Pons (tissue), 1 donor: ENCODE data around the gene TNFAIP1.

Experiments
- DNase-seq: peaks from one replicate; pipeline ENCODE4 v3.0.0-alpha.2; 2016; ENCODE audit warnings: low spot score

Gene TNFAIP1

DNA sequence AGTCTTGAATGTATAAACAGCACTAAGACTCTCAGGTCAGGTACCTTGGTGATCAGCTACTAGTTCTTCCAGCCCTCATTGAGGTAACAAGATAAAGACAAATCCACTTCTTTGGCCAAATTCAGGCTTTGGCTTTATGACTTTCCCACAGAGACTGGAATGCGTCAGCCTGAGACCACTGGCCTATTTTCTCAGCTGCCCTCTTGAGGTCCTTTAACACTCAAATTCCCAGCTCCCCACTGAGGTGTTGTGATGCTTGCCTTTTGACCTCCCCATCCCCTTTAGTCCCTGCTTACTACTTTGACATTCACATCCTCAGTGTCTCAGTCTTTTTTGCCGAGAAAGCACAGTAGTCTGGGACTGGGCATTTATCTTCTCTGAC is 10.6 kb downstream of the TNFAIP1 start:
- DNase-seq: no peak

- DNase-seq: no peak
Observed at GRCh38 chr17:28346746-28347246, 11.2 kb downstream of the TNFAIP1 start.

DNA sequence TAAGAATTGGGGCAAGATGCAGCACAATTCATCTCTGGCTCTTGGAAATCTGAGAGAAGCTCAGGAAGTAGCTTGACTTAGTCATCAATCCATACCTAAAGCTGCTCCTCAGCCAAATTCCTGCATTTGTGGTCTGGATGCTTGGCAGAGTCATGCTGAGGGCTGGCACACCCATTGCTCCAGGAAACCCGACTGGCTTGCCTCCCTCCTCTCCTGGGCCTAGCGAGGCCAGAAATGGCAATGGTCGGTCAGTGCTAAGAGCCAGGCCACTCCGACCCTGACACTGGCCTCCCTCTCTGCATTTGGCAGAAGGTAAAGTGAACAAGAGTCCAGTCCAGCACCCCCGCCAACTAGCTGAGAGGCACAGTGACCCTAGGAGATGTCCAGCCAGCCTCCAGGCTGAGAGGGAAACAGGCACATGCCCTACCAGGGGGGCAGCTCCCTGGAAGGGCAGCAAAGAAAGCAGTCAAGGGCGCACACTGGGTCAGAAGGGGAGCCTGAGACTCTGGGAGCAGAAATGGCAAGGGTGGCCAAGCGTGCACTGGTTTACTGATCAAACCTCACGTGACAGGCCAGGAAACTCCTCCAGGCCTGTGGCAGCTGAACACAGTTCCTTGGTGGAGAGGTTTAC is 11.8 kb downstream of the TNFAIP1 start:
- DNase-seq: no peak

GRCh38 chr17:28348979-28349378 is 13.4 kb downstream of the TNFAIP1 start:
- DNase-seq: no peak

GRCh38 chr17:28350271-28350670 is 14.7 kb downstream of the TNFAIP1 start:
- no peak for DNase-seq

GRCh38 chr17:28357061-28357900 is 21.7 kb downstream of the TNFAIP1 start, which contains the start of gene POLDIP2:
POLDIP2 (minus strand) TSS chr17:28357527; CDS start chr17:28357448, 79 bp downstream.
- peak; percentile 89 for DNase-seq

GRCh38 chr17:28357901-28358197 is 22.3 kb downstream of the TNFAIP1 start:
- DNase-seq: no peak

- no peak for DNase-seq
Observed at GRCh38 chr17:28363186-28363585, 27.6 kb downstream of the TNFAIP1 start.

- DNase-seq: no peak
Observed at GRCh38 chr17:28363776-28364650, 28.5 kb downstream of the TNFAIP1 start.

DNA sequence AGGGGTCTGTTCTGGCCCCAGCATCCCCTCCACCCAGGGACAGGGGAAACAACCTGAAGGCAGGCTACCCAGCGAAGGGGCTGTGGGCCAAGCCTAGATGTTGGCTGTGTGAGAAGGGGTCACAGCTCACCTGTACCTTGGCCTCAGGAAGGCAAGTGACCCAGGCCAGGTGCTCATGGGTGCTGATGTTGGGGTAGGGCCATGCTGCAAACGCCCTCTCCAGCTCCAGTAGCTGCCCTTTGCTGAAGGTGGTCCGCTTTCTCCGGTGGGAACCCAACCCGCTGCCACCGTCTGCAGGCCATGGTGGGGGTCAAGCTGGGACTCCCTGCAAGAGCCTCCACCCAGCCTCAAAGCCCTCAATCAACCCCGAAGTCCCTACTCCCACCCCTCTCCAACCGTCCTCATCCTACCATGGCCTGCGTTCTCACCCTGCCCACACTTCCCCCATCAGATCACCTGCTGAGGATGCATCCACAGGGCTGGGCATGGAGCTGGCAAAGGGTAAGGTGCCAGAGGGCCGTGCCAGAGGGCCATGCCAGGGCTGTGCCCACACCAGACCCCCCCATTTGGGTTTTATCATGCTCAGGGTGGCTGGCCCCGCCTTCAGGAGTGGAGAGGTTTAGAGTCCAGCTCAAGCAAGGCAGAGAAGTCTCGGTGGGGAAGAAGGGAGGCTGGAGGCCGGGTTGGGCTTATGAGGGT is 29.3 kb downstream of the TNFAIP1 start, which contains the start of gene SEBOX:
TSS of gene SEBOX (minus strand) at position 535 of the 699 bp plus-strand sequence. CDS start at position 487, 48 bp downstream.
- DNase-seq: no peak

GRCh38 chr17:28365487-28365886 is 29.9 kb downstream of the TNFAIP1 start:
- no peak for DNase-seq

GRCh38 chr17:28366605-28367004 is 31.0 kb downstream of the TNFAIP1 start:
- no peak for DNase-seq

- no peak for DNase-seq
Observed at GRCh38 chr17:28367641-28368305, 32.2 kb downstream of the TNFAIP1 start.

DNA sequence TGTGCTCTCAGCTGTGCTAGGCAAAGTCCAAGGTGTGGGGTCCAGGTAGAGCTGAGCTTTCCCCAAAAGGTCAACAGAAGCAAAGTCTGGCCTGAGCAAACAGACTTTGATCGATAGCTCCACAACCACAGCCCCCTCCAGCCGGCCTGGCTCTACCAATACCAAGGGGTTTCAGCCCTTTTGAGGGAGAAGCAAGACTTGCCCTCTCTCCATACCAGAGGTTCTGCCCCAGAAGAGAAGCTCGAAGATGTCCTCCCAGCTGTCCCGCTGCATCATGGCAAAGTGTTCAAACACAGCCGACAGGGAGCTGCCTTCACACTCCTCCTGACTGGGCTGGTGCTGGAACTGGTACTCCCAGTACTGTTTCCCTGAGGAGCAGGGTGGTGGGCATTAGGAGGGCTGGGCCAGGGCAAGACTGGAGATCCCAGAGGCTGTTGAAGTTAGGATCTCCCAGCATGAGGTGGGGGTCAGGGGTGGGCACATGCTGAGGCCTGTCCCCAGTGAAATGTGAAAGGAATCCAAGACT is 32.8 kb downstream of the TNFAIP1 start:
- DNase-seq: no peak

DNA sequence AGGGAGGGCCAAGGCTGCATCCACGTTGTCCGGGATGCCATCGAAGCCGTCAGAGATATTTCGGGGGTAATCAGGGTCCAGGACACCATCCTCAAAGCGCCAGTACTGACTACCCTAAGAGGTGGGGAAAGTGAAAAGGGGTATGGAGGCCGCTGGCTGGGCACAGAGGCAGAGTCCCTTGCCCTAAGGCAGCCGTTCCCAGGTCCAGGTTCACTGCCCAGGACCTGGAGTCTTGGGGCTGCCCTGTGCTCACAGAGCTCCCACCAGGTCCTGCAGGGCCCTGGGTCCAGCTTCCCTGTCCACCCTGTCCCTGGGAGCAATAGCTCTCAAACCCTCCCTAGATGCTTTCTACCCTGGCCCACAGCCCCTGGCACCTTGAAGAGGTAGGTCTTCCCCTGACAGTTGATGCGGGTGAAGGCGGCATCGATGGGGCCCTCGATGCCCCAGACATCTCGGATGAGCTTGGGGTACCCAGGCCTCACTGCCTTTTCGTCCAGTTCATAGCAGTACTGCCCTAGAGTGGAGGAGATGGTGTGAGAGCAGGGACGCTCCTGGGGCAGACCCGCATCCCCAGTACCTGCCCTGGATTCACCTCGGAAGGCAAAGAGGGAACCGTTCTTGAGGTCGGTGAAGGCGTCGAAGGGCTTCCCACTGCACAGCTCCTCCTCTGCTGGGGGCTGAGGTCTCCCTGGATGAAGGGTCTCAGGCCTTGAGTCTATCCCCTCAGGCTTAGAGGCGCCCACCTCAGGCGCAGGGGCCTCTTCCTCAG is 33.5 kb downstream of the TNFAIP1 start:
- DNase-seq: no peak

DNA sequence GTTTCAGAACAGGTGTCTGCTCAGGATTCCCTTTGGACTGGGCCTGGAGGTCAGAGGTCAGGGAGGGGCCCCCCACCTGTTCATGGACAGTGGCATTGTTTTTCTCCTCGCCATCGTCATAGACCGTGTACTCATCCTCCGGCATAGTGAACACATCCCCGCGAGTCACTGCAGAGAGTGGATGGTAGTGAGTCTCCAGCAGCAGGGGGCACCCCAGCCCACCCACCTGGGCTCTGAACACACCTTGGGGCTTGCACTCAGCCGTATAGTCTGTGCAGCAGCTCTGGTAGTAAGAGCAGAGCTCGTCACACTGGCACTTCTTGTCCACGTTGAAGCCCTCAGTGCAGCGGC is 34.1 kb downstream of the TNFAIP1 start:
- no peak for DNase-seq

GRCh38 chr17:28370035-28370743 is 34.6 kb downstream of the TNFAIP1 start, which contains the start of gene VTN:
VTN (minus strand) TSS chr17:28370307; CDS start chr17:28370203, 104 bp downstream.
- no peak for DNase-seq

GRCh38 chr17:28370744-28371103 is 35.2 kb downstream of the TNFAIP1 start:
- DNase-seq: no peak
